SK-MEL-5 (cell line): Measurements from ENCODE around the gene NOVA2. TPM values are rescaled to one million over a fixed set of nuclear protein-coding genes. Genes with fewer than 3 reads are reported as not detected.

Source experiments
- DNase-seq: peaks from one replicate; pipeline ENCODE4 v3.0.0-alpha.2; 2016; ENCODE audit warnings: low read depth, low spot score
- in situ Hi-C: cut with HindIII; loops from 2 replicates; pipeline ENCODE4 v1.10.0; 2016; ENCODE audit warnings: low sequenced_read_pairs, high pct_unique_total_duplicates, low pct_unique_long_range_greater_than_20kb
- total RNA-seq: library from RNA; depleted of rRNA; stranded (reverse); fragments of >200 nt; shearing (Covaris generic); gene quantifications from 2 replicates; pipeline ENCODE4 v1.2.3, GENCODE V29; 2014

Gene NOVA2
- total RNA-seq, 1 experiment from 2014 or later, result 0.18 TPM

DNA sequence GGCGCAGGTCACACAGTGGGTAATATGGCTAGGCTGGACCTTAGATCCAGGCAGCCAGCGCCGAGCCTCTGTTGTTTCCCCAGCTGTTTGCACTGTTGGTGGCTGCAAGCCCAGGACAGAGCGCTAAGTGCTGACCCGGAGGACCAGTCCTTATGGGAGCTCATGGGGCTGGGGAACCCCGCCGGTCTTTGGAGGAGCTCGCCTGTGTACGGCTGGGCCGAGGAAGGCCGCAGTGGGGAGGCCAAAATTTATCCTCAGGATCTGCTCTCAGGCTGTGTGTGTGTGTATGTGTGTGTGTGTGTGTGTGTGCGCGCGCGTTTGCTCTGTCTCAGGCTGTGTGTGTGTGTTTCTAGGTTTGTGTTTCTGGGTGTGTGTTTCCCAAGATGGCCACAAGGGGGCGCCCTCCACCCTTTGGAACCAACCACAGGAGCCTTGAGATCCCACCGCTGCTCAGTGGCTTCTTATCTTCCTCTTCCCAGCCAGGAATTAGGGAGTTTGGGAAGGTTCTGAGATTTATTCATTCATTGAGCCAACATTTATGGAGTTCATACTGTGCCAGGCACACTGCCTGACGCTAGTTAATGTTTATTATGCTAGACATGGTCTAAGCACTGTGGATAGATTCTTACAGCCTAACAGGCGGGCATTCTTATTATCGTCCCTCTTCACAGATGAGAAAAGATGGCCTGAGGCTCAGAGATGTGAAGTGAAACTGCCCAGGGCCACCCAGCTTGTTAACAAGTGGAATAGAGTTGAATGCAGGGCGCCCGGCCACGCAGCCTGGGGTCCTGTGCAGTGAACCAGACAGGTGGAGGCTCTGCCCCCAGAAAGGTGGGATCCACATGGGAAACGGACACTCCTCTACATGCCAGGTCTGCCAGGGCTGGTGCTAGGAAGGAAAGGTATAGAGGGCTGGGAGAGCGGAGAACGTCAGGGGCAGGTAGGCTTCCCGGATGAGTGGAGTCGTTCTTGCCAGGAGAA is 36.2 kb upstream of the NOVA2 start:
- peak; percentile 77 for DNase-seq
- in situ Hi-C loops, result no loop called here

DNA sequence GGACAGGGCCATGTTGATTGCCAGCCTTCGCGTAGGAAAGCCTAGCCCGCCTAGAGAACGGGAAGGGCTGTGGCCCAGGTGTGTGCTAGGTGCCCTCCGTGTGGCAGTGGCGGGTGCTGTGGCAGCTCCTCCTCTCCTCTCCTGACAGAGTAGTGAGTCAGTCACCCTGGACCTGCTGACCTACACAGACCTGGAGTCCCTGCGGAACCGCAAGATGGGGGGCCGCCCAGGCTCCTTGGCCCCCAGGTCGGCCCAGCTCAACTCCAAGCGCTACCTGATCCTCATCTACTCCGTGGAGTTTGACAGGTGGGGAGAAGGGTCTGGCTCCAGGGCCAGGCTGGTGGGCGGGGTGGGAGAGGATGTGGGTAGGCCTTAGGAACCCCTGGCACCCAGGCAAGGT is 32.7 kb upstream of the NOVA2 start:
- in situ Hi-C loops, result no loop called here
- no peak for DNase-seq

DNA sequence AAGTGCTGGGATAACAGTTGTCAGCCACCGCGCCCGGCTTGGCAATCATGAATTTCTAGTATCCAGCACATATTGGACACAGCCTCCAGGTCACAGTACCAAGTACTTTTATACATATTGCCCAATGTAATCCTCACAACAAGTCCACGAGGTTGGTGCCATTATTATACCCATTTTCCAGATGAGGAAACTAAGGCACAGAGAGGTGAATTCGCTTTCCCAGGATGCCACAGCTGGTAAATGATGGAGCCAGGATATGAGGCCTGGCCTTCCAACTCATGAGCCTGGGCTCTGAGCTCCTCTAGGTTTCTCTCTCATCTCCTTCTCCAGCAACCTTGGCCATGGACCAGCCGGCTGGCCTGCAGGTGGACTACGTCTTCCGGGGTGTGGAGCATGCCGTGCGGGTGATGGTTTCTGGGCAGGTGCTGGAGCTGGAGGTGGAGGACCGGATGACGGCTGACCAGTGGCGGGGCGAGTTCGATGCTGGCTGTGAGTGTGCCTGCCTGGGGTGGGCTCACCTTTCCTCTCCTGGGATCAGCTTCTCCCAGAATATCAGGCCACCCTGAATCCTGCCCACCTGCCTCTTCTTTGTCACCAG is 29.1 kb upstream of the NOVA2 start:
- in situ Hi-C loops, result no loop called here
- no peak for DNase-seq

DNA sequence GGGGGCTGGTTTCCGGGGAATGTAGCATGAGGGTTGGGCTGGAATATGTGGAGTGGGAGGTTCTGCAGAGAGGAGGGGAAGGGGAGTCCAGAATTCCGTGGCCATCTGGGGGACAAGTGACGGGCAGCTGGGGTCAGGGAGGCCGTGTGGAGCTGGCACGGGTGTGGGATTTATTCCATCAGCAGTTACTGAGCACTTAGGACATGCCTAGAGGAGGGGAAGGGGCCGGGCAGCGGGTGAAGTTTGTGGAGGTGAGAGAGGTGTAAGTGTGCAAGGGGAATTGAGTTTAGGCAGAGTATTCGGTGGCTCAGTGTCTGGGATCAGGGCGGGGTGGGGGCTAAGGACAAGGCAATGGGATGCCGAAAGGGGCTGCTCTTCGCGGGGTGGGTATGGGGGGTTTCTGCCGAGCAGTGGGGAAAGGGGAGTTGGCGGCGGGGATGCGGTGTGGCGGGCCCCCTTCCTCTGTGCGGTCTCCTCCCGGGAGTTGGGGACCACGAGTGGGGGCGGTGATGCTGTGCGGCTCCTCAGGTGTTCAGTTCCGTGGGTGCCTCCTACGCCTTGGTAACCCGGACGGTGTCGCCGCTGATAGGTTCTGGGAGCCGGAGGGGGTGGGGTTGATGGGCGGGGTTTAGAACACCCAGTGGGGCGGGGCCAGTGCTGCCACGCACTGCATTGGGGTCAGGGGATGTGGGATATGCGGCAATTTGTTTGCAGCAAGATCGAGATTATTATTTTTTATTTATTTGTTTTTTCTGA is 27.0 kb upstream of the NOVA2 start:
- DNase-seq, result no peak
- in situ Hi-C loops, result no loop called here

DNA sequence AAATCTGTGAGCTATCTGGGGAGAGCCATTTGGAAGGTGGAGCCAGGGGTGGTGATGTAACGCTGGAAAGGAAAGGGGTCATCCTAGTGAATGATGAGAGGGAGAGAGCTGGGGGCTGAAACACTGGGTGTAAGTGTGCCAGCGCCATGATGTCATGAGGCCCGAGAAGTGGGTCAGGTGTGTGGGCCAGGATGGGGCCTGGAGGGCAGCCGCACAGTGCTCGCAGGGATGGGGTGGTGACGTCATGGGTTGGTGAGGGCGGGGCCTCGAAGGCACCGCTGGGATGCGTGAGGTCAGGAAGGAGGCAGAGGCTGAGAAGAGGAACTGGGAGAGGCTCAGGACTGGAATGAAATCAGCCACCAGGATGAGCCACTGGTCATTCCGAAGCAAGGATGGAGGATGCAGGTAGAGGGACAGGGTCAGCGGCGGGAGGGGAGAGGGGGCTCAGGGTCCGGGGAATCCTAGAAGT is 26.0 kb upstream of the NOVA2 start:
- DNase-seq, result no peak
- in situ Hi-C loops, result no loop called here

DNA sequence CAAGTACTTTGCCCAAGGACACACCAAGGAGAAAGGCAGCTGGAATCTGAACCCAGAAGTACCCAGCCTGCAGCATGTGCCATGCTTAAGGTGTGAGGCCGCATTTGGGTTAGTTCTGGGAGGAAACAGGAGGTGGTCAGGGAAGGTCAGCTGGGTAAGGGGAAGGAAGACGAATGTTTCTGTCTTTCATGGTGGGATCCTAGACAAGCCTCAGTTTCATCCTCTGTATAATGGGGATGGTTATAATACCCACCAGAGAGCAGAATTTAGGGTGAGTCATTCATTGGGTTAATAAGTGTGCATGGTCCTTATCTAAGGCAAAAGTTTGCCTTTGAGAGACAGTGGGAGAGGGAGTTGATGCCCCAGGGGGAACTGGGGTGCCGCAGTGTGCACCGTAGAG is 25.2 kb upstream of the NOVA2 start:
- in situ Hi-C loops, result no loop called here

DNA sequence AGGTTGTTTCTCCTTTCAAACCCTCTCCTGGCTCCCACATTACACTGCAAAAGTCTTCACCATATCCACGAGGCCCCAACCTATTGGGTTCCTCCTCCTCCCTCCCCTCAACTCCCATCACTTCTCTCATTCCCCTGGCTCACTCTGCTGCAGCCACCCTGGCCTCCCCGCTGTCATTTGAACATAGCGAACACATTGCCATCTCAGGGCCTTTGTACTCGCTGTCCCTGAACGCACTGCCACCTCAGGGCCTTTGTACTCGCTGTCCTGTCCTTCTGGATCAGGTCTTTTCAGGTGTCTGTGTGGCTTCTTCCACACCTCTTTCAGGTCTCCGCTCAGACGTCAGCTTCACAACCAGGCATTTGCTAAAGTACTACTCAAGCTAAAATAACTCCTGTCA is 23.3 kb upstream of the NOVA2 start:
- in situ Hi-C loops, result no loop called here

More for the DNA sequence above, 25.2 kb upstream of the NOVA2 start:
- no peak for DNase-seq

DNA sequence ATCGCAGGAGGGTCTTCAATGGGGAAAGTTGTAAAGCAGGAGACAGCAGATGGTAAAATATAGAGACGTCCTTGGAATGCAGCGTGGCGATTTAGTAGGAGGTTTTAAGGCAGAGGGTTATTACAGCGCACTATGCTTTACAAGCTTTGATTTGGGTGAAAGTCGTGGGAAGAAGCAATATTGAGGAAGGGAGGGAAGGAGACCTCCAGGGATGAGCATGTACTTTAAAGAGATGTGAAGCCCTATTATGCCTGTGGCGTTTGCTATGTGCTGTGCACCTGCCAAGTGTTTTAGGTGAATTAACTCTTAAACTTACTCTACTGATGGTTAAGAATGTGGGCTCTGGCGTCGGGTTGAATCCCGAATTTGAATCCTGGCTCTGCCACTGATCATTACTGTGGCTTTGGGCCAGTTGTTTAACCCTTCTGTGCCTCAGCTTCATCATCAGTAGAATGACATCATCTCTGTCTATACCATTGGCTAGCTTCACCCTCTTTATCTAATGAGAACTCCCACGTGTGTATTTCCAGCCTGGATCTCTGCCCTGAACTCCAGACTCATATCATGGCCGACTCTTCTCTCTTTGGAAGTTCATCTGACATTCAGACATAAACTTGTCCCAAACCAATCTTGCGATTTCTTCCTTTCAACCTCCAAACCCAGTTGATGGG is 22.2 kb upstream of the NOVA2 start:
- no peak for DNase-seq
- in situ Hi-C loops, result no loop called here

More for the DNA sequence above, 23.3 kb upstream of the NOVA2 start:
- no peak for DNase-seq

DNA sequence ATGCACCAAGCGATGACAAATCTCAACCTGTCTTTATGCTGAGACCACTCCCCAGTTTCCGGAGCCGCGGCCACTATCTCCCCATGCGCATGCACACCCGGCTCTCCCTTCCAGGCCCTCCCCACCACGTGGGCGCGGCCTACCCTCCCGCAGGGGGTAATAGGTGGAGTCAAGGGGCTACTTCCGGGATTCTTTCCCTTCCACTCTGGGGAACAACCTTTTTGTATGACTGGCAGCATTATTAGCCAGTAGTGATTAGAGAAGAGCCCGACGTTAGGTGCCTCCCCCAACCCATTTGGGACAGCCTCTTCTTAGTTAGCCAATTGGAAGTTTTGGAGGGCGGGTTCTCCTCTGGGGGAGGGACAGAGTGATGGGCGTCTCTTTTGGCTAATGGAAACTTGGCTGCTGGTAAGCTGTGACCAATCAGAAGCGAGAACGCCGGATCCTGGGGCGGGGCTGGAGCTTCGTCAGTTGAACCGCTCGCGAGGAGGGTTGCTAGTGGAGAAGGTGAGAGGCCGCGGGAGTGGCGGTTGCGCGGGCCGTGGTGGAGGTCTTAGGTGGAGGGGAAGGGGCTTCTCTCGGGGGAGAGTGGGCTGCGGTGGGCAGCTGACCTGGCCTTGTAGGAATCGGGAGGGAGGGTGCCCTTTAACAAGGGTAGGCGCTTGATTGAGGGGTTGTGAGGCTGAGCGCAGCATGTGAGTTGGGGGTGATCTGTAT is 21.5 kb upstream of the NOVA2 start, which contains the start of gene CCDC61:
Gene CCDC61 (plus strand): TSS at position 470 of the 717 bp plus-strand sequence. CDS start 7,552 bp downstream, outside the sequence.
- in situ Hi-C loops, result no loop called here
- DNase-seq, result peak; percentile 100

DNA sequence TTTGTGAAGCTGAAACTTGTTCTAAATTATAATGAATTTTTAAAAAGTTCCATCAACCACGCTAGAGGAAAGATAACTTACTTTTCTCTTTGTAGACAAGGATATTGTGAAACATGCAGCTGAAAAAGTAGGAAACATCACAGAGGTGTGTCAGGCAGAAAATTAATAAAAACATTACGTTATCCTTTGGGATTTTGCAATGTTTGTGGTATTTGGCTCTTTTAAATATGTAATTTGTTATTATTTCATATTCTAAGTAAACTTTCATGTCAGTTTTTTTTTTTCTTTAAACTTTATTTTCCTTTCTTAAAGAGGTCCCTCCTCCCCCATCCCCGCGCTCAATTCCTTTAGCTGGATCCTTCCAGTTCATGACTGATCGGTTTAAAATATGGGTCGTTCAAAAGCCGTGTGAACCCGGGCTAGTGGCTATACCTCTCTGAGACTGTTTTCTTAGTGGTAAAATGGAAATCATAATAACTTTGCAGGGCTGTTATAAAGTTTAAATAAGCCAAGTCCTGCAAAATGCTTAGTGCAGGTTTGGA is 20.9 kb upstream of the NOVA2 start:
- in situ Hi-C loops, result no loop called here
- no peak for DNase-seq

DNA sequence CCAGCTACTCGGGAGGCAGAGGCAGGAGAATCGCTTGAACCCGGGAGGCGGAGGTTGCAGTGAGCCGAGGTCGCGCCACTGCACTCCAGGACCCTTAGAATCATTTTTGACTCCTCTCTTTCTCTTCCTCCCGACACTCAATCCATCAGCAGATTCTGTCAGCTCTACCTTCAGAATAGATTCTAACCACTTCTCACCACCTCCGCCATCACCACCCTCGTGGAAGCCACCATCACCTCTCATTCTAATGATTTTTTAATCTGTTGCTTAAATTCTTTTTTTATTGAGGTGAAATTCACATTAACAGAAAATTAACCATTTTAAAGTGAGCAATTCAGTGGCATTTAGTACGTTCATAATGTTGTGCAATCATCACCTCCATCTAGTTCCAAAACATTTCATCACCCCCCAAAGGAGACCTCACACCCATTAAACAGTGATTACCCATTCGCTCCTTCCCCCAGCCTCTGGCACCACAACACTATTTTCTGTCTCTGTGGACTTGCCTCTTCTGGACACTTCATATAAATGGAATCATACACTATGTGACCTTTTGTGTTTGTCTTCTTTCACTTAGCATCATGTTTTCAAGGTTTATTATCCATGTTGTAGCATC is 16.6 kb upstream of the NOVA2 start:
- no peak for DNase-seq
- in situ Hi-C loops, result no loop called here

DNA sequence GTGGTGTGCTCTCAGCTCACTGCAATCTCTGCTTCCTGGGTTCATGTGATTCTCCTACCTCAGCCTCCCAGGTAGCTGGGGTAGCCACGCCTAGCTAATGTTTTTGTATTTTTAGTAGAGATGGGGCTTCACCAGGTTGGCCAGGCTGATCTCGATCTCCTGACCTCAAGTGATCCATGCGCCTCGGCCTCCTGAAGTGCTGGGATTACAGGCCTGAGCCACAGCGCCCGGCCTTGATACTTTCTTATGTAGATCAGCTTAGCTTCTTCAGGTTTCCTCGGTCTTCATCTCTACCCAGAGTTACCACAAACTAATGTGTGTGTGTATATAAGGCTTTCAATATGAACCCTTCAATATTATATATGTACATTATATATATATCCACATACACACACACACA is 11.7 kb upstream of the NOVA2 start:
- in situ Hi-C loops, result no loop called here

DNA sequence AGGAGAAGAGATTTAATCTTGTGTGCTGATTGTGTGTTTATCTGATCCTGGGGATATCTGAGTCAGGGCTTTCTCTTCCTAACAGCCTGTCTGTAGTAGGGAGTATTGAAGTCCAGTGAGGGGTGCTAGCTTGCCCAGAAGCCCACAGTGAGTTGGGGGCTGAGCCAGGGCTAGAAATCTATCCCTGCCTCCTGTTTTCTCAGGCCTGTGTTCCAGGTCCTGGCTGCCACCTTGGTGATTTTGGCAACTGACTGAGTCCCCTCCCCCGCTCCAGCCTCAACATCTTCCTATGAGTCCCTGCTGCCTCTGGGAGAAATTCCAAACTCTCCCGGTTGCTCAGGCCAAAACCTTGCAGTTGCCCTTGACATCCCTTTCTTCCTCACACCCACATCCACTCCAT is 7.7 kb upstream of the NOVA2 start:
- in situ Hi-C loops, result no loop called here
- DNase-seq, result no peak

More for the DNA sequence above, 11.7 kb upstream of the NOVA2 start:
- DNase-seq, result no peak

DNA sequence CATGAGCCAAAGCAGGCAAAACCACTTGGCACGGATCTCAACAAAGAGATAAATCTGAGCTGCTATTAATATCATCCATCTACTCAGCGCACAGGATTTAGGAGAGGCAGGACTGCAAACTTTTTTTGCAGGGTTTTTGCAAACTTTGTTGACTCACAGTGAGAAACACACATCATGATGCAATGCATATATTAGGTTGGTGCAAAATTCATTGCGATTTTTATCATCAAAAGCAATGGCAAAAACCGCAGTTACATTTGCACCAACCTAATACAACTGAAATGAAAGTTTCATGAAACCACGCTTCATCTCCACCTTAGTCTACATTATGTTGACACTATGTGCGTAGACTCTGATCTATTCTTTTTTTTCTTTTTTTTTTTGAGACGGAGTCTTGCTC is 4.5 kb upstream of the NOVA2 start:
- in situ Hi-C loops, result no loop called here

DNA sequence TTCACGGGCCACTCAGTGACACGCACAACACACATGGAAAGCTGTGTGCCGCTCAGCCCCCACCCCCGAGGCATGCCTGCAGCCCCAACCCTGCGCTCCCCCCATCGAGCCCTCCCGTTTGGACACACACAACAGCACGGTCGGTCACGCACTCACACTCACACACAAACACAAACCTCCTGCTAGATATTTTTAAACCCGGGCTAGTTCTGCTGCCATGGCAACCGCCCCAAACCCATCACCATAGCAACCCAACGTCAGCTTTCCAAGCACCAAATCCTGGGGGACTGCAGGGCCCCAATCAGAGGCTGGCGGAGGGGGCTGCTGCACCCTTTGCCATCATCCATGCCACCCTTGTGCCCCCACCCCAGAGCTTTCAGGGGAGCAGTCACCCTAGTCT is 2.5 kb upstream of the NOVA2 start:
- DNase-seq, result no peak
- in situ Hi-C loops, result no loop called here

More for the DNA sequence above, 4.5 kb upstream of the NOVA2 start:
- no peak for DNase-seq

DNA sequence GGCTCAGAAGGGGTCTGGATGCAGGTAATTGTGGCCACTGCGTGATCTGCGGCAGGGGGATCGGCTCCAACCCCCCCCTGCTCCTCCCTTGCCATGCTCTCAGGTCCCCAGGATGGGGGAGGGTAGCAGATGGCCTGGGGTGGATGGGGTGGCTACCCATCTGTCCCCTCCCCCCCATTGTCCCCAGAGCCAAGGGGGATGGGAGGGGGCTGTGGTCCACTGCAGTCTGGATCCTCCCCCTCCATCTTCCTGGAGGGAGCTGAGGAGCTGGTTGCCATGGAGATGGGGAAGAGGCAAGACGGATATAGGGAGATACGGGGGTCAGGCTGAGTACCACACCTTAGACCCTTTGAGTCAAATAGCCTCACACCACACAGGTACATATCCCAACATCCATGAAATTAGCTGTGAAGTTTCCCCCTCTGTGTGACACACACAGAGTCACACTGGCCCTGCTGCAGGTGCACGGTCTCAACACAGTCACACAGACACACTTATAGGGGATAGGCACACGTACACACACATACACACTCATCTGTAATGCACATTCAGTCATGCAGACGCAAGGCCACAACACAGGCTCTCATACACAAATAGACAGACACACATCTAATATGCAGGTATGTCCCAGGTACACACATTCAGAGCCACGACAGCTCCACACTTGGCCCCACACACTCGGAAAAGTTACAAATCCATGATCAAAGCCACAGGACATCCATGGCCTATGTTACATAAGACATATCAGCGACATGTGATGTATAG is 1.8 kb upstream of the NOVA2 start:
- DNase-seq, result no peak
- in situ Hi-C loops, result no loop called here
